ENCODE data around the gene CTNNA2.

GRCh38 chr2:80145499-80145898, 632.6 kb downstream of the CTNNA2 start:
- TF ChIP-seq CTCF (IDR thresholded peaks at IDR 0.05; ENCODE audit: low read depth, low read length), result no peak
- TF ChIP-seq EZH2phosphoT487 (IDR thresholded peaks at IDR 0.05; ENCODE audit: low read depth), result no peak

Data from OCI-LY3 (cell line).